B cell (primary cell): Measurements from ENCODE around the gene GNG13. TPM values are rescaled to one million over a fixed set of nuclear protein-coding genes. Genes with fewer than 3 reads are reported as not detected.

Source experiments
- ATAC-seq: fragments of 200-7000 bp; cut with Tn5 transposase; one replicate; pipeline ENCODE4 v1.10.0; 2021; ENCODE audit warnings: low read depth, mild to moderate bottlenecking, moderate number of reproducible peaks, moderate library complexity
- CTCF ChIA-PET: fragments of 350-600 bp; sonication (Branson Sonifier 250); formaldehyde crosslinking; loops from one replicate; lab custom pipeline; 2021; ENCODE audit warnings: antibody characterized with exemption, inconsistent platforms; lab: Charles Lee
- POLR2A ChIA-PET: fragments of 350-600 bp; sonication (Branson Sonifier 250); formaldehyde crosslinking; loops from one replicate; lab custom pipeline; 2021; ENCODE audit warnings: antibody characterized with exemption; lab: Charles Lee
- DNase-seq: peaks from one replicate; pipeline ENCODE4 v3.0.0; 2013
- H2AFZ ChIP-seq: 2 replicates; pipeline ENCODE4 v1.6.1; 2012; ENCODE audit warnings: mild to moderate bottlenecking, low read depth, low read length; ENCODE audit not compliant: insufficient read depth, poor library complexity, severe bottlenecking
- H3K27ac ChIP-seq, 2 donors: 1 replicate in 1 of 2; 2 replicates in 1 of 2; pipeline ENCODE4 v1.5.1; 2012 to 2013; ENCODE audit warnings: low read length in 2 of 2, mild to moderate bottlenecking in 2 of 2, moderate library complexity in 1 of 2
- H3K27me3 ChIP-seq, 4 experiments: fragments of 200-600 bp in 1 of 4; sonication (generic) in 1 of 4; replicated peaks in 1 of 4; 1 replicate in 2 of 4; 2 replicates in 2 of 4; pipeline versions ENCODE4 v1.6.1 to v1.7.0; 2013 to 2016; ENCODE audit warnings: low read length in 3 of 4, mild to moderate bottlenecking in 2 of 4, mixed read lengths in 1 of 4, moderate library complexity in 1 of 4; ENCODE audit not compliant: insufficient read depth in 4 of 4, control insufficient read depth in 3 of 4; ENCODE audit errors: control extremely low read depth in 1 of 4
- H3K36me3 ChIP-seq, 2 experiments: replicated peaks in 1 of 2; 1 replicate in 1 of 2; 2 replicates in 1 of 2; pipeline versions ENCODE4 v1.6.1 to v1.7.1; 2013; ENCODE audit warnings: low read length in 1 of 2; ENCODE audit not compliant: insufficient read depth in 2 of 2, control insufficient read depth in 1 of 2; ENCODE audit errors: control extremely low read depth in 1 of 2, extremely low read depth in 1 of 2
- H3K4me1 ChIP-seq, 2 donors: fragments of 200-600 bp in 1 of 2; sonication (generic) in 1 of 2; 1 replicate in 1 of 2; 2 replicates in 1 of 2; pipeline versions ENCODE4 v1.5.1 to v1.6.1; 2013 to 2017; ENCODE audit warnings: low read length in 2 of 2; ENCODE audit not compliant: control insufficient read depth in 2 of 2, insufficient read depth in 2 of 2
- H3K4me2 ChIP-seq: replicated peaks from 2 replicates; pipeline ENCODE3; 2012; ENCODE audit warnings: mild to moderate bottlenecking, low read depth, low read length; ENCODE audit not compliant: poor library complexity, severe bottlenecking
- H3K4me3 ChIP-seq, 5 experiments: fragments of 200-600 bp in 1 of 5; sonication (generic) in 1 of 5; 1 replicate in 3 of 5; 2 replicates in 2 of 5; pipeline versions ENCODE4 v1.5.1 to v1.7.0; 2011 to 2016; ENCODE audit warnings: low read length in 4 of 5, mild to moderate bottlenecking in 4 of 5, low read depth in 2 of 5, control low read depth in 1 of 5, moderate library complexity in 1 of 5; ENCODE audit not compliant: insufficient read depth in 1 of 5; ENCODE audit errors: control extremely low read depth in 1 of 5, extremely low read depth in 1 of 5
- H3K79me2 ChIP-seq: fragments of 200-600 bp; sonication (generic); one replicate; pipeline ENCODE4 v1.6.0; 2016; ENCODE audit warnings: low read length; ENCODE audit not compliant: control insufficient read depth, insufficient read depth
- H3K9ac ChIP-seq: fragments of 200-600 bp; sonication (generic); 2 replicates; pipeline ENCODE4 v1.6.1; 2017; ENCODE audit warnings: mild to moderate bottlenecking, low read length, moderate library complexity
- H3K9me3 ChIP-seq, 3 donors: one replicate each; pipeline versions ENCODE4 v1.6.1 to v1.7.1; 2013; ENCODE audit warnings: low read length in 2 of 3; ENCODE audit not compliant: control insufficient read depth in 2 of 3, insufficient read depth in 1 of 3; ENCODE audit errors: control extremely low read depth in 1 of 3
- H4K20me1 ChIP-seq: 2 replicates; pipeline ENCODE4 v1.6.0; 2012; ENCODE audit warnings: mild to moderate bottlenecking, low read length; ENCODE audit not compliant: insufficient read depth, control insufficient read depth, poor library complexity, severe bottlenecking
- H3K27ac Mint-ChIP-seq: one replicate; pipeline ENCODE4 v1.8.0; 2021; ENCODE audit warnings: mixed read lengths
- H3K27me3 Mint-ChIP-seq: one replicate; pipeline ENCODE4 v1.8.0; 2021; ENCODE audit warnings: mixed read lengths
- H3K4me1 Mint-ChIP-seq: one replicate; pipeline ENCODE4 v1.8.0; 2021; ENCODE audit warnings: mixed read lengths
- H3K4me3 Mint-ChIP-seq: one replicate; pipeline ENCODE4 v1.8.0; 2021; ENCODE audit warnings: mixed read lengths
- H3K9me3 Mint-ChIP-seq: one replicate; pipeline ENCODE4 v1.8.0; 2022; ENCODE audit warnings: mixed read lengths; ENCODE audit not compliant: insufficient read depth
- EZH2 ChIP-seq: IDR thresholded peaks from 2 replicates; pipeline ENCODE4 v1.6.1; 2012; ENCODE audit warnings: borderline replicate concordance, low read depth, mild to moderate bottlenecking, moderate library complexity, low read length; ENCODE audit not compliant: insufficient read depth, poor library complexity, severe bottlenecking
- WGBS: methylation state at CpG from one replicate; pipeline ENCODE4 v1.1.5; 2013; ENCODE audit warnings: missing lambda C conversion rate; ENCODE audit not compliant: insufficient coverage; 5-methylcytosine and 5-hydroxymethylcytosine counted together
- intact Hi-C: fragments of 100-400 bp; cut with micrococcal nuclease; formaldehyde crosslinking; loops from one replicate; pipeline ENCODE4 v1.10.0; 2022
- polyA plus RNA-seq: library from polyadenylated mRNA; depleted of rRNA; stranded (reverse); fragments of >200 nt; gene quantifications from 2 replicates; pipeline ENCODE4 v1.2.3, GENCODE V29; 2012
- total RNA-seq, 2 donors: library from RNA; stranded (reverse); fragments of 120-200 nt in 1 of 2; gene quantifications; 1 replicate in 1 of 2; 2 replicates in 1 of 2; pipeline versions ENCODE4 v1.2.3 to v1.2.4, GENCODE V29; 2013 to 2022
- TF ChIP-seq, protein P1 (sequence below): fragments of 200-600 bp; IDR thresholded peaks from one replicate; pipeline ENCODE4 v1.8.0; 2022; ENCODE audit warnings: antibody characterized with exemption, mild to moderate bottlenecking

The GNG13 gene
- total and polyA plus RNA-seq, 2 donors (not counting 1 experiment from before 2014, with no cell fraction given) = not detected

GRCh38 chr16:827513-827912 is 27.0 kb upstream of the GNG13 start:
- H3K27ac ChIP-seq = no peak overlapping the region
- DNase-seq (no peak), ATAC-seq (no peak)
- ChIA-PET CTCF (no interaction called here), POLR2A (no interaction called here)
- Mint-ChIP-seq H3K27ac (no peak overlapping the region), H3K4me1 (no peaks in the 10 kb centered on the region), H3K4me3 (no peak overlapping the region), H3K27me3 (peaks cover 18% of the 10 kb centered on the region), H3K9me3 (no peaks in the 10 kb centered on the region)
- intact Hi-C loops = no loop called here
- no peaks in the 10 kb centered on the region for H4K20me1 ChIP-seq
- H3K36me3 ChIP-seq = no peaks in the 10 kb centered on the region
- no peak for TF ChIP-seq EZH2
- TF ChIP-seq, protein P1, sequence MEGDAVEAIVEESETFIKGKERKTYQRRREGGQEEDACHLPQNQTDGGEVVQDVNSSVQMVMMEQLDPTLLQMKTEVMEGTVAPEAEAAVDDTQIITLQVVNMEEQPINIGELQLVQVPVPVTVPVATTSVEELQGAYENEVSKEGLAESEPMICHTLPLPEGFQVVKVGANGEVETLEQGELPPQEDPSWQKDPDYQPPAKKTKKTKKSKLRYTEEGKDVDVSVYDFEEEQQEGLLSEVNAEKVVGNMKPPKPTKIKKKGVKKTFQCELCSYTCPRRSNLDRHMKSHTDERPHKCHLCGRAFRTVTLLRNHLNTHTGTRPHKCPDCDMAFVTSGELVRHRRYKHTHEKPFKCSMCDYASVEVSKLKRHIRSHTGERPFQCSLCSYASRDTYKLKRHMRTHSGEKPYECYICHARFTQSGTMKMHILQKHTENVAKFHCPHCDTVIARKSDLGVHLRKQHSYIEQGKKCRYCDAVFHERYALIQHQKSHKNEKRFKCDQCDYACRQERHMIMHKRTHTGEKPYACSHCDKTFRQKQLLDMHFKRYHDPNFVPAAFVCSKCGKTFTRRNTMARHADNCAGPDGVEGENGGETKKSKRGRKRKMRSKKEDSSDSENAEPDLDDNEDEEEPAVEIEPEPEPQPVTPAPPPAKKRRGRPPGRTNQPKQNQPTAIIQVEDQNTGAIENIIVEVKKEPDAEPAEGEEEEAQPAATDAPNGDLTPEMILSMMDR = no peak
- H2AFZ ChIP-seq = no peak overlapping the region
- no peak overlapping the region for H3K4me2 ChIP-seq
- H3K4me3 ChIP-seq = no peak overlapping the region
- H3K27me3 ChIP-seq = peaks cover 0 to 13% (median 0%) of the 10 kb centered on the region in 4 experiments
- 97% methylated on average over 23 of the region's 24 CpGs for WGBS
- H3K79me2 ChIP-seq = no peaks in the 10 kb centered on the region
- no peaks in the 10 kb centered on the region for H3K9me3 ChIP-seq
- no peak overlapping the region for H3K9ac ChIP-seq
- no peaks in the 10 kb centered on the region for H3K4me1 ChIP-seq

- peaks cover 0 to 4% (median 0%) of the 10 kb centered on the region in 3 donors for H3K9me3 ChIP-seq
- no peaks in the 10 kb centered on the region for H3K9me3 Mint-ChIP-seq
- peaks cover 0 to 7% (median 0%) of the 10 kb centered on the region in 4 experiments for H3K27me3 ChIP-seq
- H3K4me1 ChIP-seq = no peaks in the 10 kb centered on the region
- ChIA-PET CTCF (no interaction called here), POLR2A (no interaction called here)
- TF ChIP-seq, protein P1 = no peak
- no peak for TF ChIP-seq EZH2
- intact Hi-C loops = no loop called here
- no peak for DNase-seq
- H3K27ac Mint-ChIP-seq = no peak overlapping the region
- H2AFZ ChIP-seq = no peak overlapping the region
- no peak for ATAC-seq
- no peak overlapping the region for H3K4me3 ChIP-seq
- peaks cover 23% of the 10 kb centered on the region for H3K27me3 Mint-ChIP-seq
- no peak overlapping the region for H3K9ac ChIP-seq
- no peaks in the 10 kb centered on the region for H4K20me1 ChIP-seq
- H3K27ac ChIP-seq = no peak overlapping the region
- H3K4me2 ChIP-seq = no peak overlapping the region
- 72% methylated on average over 34 of the region's 36 CpGs for WGBS
- peaks cover 3% of the 10 kb centered on the region for H3K4me1 Mint-ChIP-seq
- no peaks in the 10 kb centered on the region for H3K36me3 ChIP-seq
- no peak overlapping the region for H3K4me3 Mint-ChIP-seq
- H3K79me2 ChIP-seq = no peaks in the 10 kb centered on the region
Measured at GRCh38 chr16:825341-826061, 25.0 kb upstream of the GNG13 start.
